B cell (primary cell): ENCODE results near the gene CCNK.

Source experiments
- CTCF ChIP-seq: fragments of 200-600 bp; IDR thresholded peaks from one replicate; pipeline ENCODE4 v1.8.0; 2022; ENCODE audit warnings: antibody characterized with exemption, mild to moderate bottlenecking
- EZH2 ChIP-seq: IDR thresholded peaks from 2 replicates; pipeline ENCODE4 v1.6.1; 2012; ENCODE audit warnings: borderline replicate concordance, low read depth, mild to moderate bottlenecking, moderate library complexity, low read length; ENCODE audit not compliant: insufficient read depth, poor library complexity, severe bottlenecking

GRCh38 chr14:99466758-99467157, 14.5 kb upstream of the CCNK start:
- TF ChIP-seq CTCF (no peak), EZH2 (no peak)
